Iris pigment epithelial cell (primary cell): Measurements from ENCODE around the gene STRN4.

Experiments used
- DNase-seq: peaks from one replicate; pipeline ENCODE4 v3.0.0-alpha.2; 2011; ENCODE audit warnings: low read depth

The STRN4 gene

GRCh38 chr19:46725859-46726393 lies 20.3 kb downstream of the STRN4 start:
- DNase-seq, result no peak

- DNase-seq, result no peak
These were observed 21.0 kb downstream of the STRN4 start for GRCh38 chr19:46725036-46725820.

GRCh38 chr19:46724468-46724867 lies 21.8 kb downstream of the STRN4 start:
- DNase-seq, result no peak

- no peak for DNase-seq
These were observed 22.8 kb downstream of the STRN4 start for GRCh38 chr19:46723471-46723870.

GRCh38 chr19:46723023-46723461 lies 23.2 kb downstream of the STRN4 start:
- no peak for DNase-seq

GRCh38 chr19:46722421-46723022 lies 23.7 kb downstream of the STRN4 start:
- DNase-seq, result no peak

- no peak for DNase-seq
These were observed 24.3 kb downstream of the STRN4 start for GRCh38 chr19:46722004-46722380.

GRCh38 chr19:46721269-46722003 lies 24.8 kb downstream of the STRN4 start:
- DNase-seq, result no peak

- no peak for DNase-seq
These were observed 25.6 kb downstream of the STRN4 start for GRCh38 chr19:46720503-46721239.

- no peak for DNase-seq
These were observed 26.4 kb downstream of the STRN4 start for GRCh38 chr19:46719629-46720502.

- no peak for DNase-seq
These were observed 27.2 kb downstream of the STRN4 start for GRCh38 chr19:46718934-46719622.

- DNase-seq, result peak; percentile 54
These were observed 27.9 kb downstream of the STRN4 start for GRCh38 chr19:46718157-46718933.

GRCh38 chr19:46717716-46718143 lies 28.5 kb downstream of the STRN4 start:
- DNase-seq, result no peak

- DNase-seq, result peak; percentile 76
These were observed 29.1 kb downstream of the STRN4 start, which contains the start of gene PRKD2 for GRCh38 chr19:46717034-46717715. Gene PRKD2 (minus strand): TSS chr19:46717114. CDS start chr19:46716370, 744 bp downstream.

GRCh38 chr19:46716672-46717033 lies 29.6 kb downstream of the STRN4 start:
- no peak for DNase-seq

- no peak for DNase-seq
These were observed 30.1 kb downstream of the STRN4 start for GRCh38 chr19:46715975-46716671.

- no peak for DNase-seq
These were observed 30.7 kb downstream of the STRN4 start for GRCh38 chr19:46715620-46715974.

- DNase-seq, result no peak
These were observed 31.7 kb downstream of the STRN4 start for GRCh38 chr19:46714444-46715106.
